Activated naive CD4-positive, alpha-beta T cell (primary cell): ENCODE results near the gene EP300.
"Not testable (repeated sequence)": the region's sequence is repeated elsewhere in the genome, so short reads cannot be mapped to it uniquely, and the experiment has no call there.

Source experiments
- DNase-seq, 4 experiments: peaks; one replicate each; lab custom pipeline; 2025; lab: John Stamatoyannopoulos, UW

EP300 gene

GRCh38 chr22:41092023-41092817 lies at the start of gene EP300:
EP300 (plus strand) TSS chr22:41092592; CDS start chr22:41093005, 413 bp downstream.
- DNase-seq, result peak; percentile 48 to 80 (median 62)

- no peak for DNase-seq
These were observed 48.7 kb upstream of the EP300 start for GRCh38 chr22:41043722-41044121.

DNA sequence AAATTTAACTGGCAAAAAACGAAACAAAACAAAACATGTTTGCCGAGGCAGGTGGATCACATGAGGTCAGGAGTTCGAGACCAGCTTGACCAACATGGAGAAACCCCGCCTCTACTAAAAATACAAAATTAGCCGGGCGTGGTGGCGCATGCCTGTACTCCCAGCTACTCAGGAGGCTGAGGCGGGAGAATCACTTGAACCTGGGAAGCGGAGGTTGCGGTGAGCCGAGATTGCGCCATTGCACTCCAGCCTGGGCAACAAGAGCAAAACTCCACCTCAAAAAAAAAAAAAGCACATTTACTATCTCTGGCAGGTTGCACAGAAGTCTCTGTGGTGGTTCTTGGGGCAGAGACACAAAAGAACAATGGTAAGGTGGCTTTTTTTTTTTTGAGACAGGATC lies 46.8 kb upstream of the EP300 start:
- not testable (repeated sequence) for DNase-seq

DNA sequence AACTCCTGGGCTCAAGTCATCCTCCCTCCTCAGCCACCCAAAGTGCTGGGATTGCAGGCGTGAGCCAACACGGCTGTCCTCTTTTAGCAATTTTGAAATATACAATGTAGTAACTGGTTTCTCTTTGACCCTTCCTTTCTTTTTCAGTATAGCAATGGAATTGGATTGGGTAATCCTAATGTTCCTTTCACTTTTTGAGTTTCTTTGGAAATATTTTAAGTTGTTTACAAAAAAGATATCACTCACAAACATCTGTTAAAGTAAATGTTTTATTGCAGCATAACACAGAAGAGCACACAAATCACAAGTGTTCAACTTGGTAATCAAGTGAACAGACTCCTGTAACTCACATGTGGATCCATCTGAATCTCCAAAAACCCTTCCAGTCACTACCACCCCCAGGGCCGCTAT lies 44.6 kb upstream of the EP300 start:
- DNase-seq, result no peak

GRCh38 chr22:41048345-41048744 lies 44.0 kb upstream of the EP300 start:
- not testable (repeated sequence) for DNase-seq

DNA sequence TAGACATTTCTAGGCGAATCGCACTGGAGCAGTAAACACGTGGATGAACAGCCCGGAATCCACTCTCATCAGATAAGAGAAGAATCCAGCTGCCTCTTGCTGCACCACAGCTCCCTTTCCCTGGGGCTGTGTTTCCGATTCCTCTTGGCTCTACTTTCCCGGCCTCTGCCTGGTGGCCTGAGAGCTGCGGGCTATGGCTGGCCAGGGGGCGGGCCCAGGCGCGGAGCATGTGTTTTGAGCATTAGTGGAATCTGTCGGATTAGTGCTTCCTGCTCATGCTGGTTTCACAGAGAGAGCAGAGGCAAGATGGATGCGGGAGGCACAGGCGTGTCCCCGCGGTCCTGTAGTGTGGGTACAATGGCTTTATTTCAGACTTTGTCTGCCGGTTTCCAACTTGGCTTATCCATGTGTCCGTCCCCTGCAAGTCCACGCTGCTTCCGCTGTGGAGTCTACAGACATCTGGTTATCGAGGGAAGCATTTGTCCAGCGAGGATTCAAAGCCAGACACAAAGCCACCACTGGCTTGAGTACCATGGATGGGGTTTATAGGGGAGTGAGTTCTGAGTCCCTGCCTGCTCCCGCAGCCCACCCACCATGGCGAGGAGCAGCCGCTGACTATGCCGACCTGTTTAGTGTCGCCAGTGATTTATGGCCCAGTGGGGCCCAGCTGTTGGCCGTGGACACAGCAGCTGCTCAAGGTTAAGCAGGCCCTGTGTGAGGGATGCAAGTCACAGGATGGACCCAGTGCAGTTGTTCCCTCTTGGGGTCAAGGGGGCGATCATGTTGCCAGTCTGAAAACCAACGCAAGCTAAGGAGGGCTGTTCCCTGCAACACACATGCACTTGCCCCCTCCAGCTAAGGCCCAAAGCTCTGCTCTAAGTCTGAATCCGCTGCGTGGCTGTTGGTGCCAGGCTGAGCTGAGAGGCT lies 43.3 kb upstream of the EP300 start:
- DNase-seq, result no peak

GRCh38 chr22:41049795-41050194 lies 42.6 kb upstream of the EP300 start:
- DNase-seq, result not testable (repeated sequence)

DNA sequence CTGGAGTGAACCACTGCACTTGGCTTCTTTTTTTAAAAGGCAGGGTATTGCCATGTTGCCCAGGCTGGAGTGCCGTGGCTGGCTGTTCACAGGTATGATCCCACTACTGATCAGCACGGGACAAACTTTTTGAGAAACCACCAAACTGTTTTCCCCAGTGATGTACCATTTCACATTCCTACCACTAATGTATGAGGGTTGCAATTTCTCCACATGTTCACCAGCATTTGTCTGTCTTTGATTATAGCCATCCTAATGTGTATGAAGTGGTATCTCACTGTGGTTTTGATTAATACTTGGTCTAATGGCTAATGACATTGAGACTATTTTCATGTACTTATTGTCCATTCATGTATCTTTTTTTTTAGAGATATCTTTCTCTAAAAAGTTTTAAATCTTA lies 41.5 kb upstream of the EP300 start:
- no peak for DNase-seq

GRCh38 chr22:41052661-41053490 lies 39.5 kb upstream of the EP300 start:
- DNase-seq, result no peak

- DNase-seq, result no peak
These were observed 35.3 kb upstream of the EP300 start for GRCh38 chr22:41057076-41057475.

- no peak for DNase-seq
These were observed 30.2 kb upstream of the EP300 start for GRCh38 chr22:41062146-41062545.

DNA sequence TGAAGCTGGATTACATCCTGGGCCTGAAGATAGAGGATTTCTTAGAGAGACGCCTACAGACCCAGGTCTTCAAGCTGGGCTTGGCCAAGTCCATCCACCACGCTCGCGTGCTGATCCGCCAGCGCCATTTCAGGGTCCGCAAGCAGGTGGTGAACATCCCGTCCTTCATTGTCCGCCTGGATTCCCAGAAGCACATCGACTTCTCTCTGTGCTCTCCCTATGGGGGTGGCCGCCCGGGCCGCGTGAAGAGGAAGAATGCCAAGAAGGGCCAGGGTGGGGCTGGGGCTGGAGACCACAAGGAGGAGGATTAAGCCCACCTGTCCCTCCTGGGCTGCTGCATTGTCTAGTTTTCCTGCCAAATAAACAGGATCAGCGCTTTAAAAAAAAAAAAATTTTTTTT lies 28.1 kb upstream of the EP300 start:
- DNase-seq, result not testable (repeated sequence)

DNA sequence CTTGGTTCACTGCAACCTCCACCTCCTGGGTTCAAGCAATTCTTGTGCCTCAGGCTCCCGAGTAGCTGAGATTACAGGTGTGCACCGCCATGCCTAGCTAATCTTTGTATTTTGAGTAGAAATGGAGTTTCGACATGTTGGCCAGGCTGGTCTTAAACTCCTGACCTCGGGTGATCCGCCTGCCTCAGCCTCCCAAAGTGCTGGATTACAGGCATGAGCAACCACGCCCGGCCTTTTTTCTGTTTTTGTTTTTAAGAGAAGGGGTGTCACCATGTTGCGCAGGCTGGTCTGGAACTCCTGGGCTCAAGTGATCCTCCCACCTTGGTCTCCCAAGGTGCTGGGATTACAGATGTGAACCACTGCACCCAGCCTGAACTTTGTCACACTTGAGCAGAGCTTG lies 26.1 kb upstream of the EP300 start:
- not testable (repeated sequence) for DNase-seq

GRCh38 chr22:41067968-41068367 lies 24.4 kb upstream of the EP300 start:
- DNase-seq, result not testable (repeated sequence)

DNA sequence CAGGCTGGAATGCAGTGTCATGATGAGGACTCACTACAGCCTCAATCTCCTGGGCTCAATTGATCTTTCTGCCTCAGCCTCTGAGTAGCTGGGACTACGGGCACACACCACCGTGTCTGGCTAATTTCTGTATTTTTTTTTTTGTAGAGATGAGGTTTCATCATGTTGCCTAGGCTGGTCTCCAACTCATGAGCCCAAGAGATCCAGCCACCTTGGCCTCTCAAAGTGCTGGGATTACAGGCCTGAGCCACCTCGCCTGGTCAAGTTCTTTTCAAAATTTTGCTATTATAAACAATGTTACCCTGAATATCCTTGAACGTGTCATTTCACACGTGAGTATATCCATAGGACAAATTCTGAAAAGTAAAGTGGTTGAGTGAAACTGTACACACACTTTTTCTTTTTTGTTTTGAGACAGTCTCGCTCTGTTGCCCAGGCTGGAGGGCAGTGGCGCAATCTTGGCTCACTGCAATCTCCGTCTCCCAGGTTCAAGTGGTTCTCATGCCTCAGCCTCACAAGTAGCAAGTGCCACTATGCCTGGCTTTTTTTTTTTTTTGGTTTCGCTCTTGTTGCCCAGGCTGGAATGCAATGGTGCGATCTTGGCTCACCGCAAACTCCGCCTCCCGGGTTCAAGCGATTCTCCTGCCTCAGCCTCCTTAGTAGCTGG lies 21.6 kb upstream of the EP300 start:
- no peak for DNase-seq

- no peak for DNase-seq
These were observed 18.3 kb upstream of the EP300 start for GRCh38 chr22:41074061-41074460.

- DNase-seq, result no peak
These were observed 17.9 kb upstream of the EP300 start for GRCh38 chr22:41074466-41074865.

DNA sequence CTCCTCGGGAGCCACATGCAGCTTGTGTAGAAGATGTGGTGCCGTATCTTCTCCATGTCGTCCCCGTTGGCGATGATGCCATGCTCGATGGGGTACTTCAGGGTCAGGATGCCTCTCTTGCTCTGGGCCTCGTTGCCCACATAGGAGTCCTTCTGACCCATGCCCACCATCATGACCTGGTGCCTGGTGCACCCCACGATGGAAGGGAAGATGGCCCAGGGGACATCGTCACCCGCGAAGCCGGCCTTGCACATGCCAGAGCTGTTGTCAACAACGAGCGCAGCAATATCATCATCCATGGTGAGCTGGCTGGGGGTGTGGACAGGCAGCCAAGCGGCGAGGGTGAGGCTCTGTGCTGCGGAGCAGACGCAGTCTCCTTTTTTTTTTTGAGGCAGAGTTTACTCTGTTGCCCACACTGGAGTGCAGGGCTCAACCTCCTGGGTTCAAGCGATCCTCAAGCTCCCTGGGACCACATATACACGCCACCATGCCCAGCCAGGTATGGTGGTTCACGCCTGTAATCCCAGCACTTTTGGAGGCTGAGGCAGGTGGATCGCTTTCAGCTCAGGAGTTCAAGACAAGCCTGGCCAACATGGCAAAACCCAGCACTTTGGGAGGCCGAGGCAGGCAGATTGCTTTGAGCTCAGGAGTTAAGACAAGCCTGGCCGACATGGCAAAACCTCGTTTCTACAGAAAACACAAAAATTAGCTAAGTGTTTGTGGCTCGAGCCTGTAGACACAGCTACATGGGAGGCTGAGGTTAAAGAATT lies 17.3 kb upstream of the EP300 start:
- DNase-seq, result no peak

DNA sequence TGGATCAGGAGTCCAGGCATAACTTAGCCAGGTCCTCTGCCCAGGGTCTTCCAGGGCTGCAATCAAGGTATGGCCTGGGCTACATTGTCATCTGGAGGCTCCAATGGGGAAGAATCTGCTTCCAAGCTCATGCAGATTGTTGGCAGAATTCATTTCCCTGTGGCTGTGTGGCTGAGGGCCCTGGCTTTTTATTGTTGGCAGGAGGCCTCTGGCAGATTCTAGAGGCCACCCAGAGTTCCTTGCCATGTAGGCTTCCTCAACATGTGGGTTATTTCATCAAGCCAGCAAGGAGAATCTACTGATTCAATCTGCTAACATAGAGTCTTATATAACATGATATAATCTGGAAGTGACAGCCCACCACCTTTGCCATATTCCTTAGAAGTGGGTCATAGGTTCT lies 16.4 kb upstream of the EP300 start:
- DNase-seq, result no peak

GRCh38 chr22:41076857-41077256 lies 15.5 kb upstream of the EP300 start:
- DNase-seq, result no peak

- DNase-seq, result no peak
These were observed 13.5 kb upstream of the EP300 start for GRCh38 chr22:41078931-41079330.
